Kasumi-1 (cell line): ENCODE measurements around the gene HDGFL1.

ENCODE experiments used
- DNase-seq, 2 experiments: peaks; one replicate each; lab custom pipeline; 2025; lab: John Stamatoyannopoulos, UW

HDGFL1 gene

GRCh38 chr6:22569281-22570184 lies at the start of gene HDGFL1:
Gene HDGFL1 (plus strand): TSS chr6:22569566. CDS start chr6:22569576, 10 bp downstream.
- no peak for DNase-seq

DNA sequence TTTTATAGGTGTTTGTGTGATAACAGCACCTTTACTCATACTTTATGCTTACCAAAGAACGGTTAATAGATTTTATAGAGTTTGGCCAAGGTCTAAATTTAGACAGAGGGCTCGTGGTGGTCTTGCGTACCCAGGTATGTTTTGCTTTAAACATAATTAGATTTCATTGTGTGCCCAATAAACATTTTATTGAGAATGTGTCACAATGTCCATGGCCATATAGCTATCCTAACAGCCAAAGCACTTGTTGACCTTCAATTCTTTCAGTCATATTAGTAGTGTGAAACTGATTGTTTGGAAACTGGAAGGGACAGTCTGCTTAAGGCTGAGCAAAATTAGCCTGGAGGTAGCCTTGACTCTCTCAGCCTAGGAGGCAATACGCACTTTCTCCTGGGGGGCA lies 48.3 kb upstream of the HDGFL1 start:
- DNase-seq: no peak

GRCh38 chr6:22526736-22527135 lies 42.6 kb upstream of the HDGFL1 start:
- DNase-seq: no peak

- DNase-seq: no peak
Measured at GRCh38 chr6:22529866-22530265, 39.5 kb upstream of the HDGFL1 start.

DNA sequence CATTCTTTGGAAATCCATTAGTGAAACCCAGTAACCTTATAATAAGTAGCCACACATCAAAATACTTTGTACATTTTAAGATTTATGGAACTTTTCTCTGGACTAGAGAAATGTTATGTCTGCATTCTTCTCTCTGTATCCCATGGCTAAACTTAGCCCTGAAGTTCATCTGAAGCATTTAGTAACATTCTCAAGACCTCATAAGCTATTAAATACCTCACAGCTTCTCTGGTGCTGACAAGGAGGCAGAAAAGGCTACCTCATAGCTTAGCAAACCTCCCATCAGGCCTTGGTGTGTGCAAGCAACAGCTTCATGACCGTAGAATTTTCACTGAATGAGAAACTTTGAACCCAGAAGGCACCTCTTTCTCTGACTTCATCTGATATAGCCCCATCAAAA lies 38.9 kb upstream of the HDGFL1 start:
- DNase-seq: no peak

DNA sequence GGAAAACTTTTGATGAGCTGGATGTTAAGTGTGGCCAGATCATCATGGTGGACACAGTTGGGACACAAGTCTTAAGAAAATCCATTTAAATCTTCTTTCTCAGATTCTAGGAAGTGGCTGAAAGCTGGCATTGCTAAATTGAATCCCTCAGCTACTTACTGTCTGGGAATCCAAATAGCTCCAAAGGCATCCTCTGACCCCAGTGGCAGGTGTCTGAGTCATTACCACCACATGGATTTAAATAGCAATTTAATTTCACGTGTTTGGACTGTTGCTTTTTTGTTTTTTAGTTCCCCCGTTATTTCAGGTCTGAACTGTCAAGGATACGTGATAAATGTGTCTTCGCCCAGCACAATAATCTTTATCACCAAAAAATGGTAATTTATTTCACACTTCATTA lies 33.2 kb upstream of the HDGFL1 start:
- DNase-seq: no peak

DNA sequence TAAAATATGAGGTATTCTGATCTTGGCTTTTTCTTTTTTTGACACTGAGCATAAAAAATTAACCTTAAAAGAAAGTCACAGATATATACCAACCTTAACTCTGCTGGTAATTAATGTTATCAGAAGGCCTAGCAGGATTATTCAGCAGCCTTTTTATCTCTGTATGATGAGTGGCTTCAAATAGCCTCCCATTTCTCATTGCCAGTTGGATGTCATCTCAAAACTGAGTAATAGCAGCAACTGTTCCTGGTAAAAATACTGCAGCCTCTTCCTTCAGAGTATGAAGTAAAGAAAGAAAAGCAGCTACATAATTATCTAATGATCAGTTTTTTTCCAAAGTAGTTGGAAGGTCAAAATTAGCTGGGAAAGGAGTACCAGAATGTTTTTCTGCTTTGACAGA lies 24.9 kb upstream of the HDGFL1 start:
- no peak for DNase-seq

DNA sequence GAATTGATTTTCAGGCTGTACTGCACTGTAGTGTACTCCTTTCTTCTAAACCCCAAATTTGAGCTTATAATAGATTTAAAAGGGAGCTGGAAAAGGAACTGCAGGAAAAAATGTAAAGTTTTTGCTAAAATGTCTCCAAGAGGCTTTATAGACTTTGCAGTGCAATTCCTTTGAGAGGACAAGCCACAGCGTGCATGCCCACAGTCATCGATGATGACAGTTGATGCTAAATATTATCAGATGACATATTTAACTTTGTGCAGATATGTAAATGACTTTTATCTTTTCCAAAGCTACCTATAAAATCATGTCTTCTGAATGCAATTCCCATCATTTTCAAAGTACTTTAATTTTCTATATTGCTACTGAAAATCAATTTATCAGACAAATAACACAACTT lies 24.3 kb upstream of the HDGFL1 start:
- no peak for DNase-seq

GRCh38 chr6:22546236-22546635 lies 23.1 kb upstream of the HDGFL1 start:
- DNase-seq: no peak

- no peak for DNase-seq
Measured at GRCh38 chr6:22550971-22551670, 18.2 kb upstream of the HDGFL1 start.

- DNase-seq: no peak
Measured at GRCh38 chr6:22556266-22556665, 13.1 kb upstream of the HDGFL1 start.

DNA sequence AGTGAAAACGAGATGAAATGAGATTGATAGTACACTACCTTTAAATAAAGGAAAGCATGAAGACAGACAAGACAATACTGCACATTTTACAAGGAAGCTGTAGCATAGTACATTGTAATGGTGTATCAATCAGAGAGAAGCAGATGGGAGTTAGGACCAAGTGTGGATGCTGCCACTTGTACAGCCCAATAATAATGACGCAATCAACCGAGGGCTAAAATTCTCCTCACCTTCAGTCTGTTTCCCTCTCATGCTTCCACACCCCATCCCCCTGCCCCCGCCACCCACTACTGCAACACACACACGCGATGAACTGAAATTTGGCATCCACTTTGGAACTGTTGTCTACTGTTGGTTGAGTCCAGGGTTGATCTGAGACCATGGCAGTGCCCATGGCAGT lies 12.4 kb upstream of the HDGFL1 start:
- DNase-seq: no peak

DNA sequence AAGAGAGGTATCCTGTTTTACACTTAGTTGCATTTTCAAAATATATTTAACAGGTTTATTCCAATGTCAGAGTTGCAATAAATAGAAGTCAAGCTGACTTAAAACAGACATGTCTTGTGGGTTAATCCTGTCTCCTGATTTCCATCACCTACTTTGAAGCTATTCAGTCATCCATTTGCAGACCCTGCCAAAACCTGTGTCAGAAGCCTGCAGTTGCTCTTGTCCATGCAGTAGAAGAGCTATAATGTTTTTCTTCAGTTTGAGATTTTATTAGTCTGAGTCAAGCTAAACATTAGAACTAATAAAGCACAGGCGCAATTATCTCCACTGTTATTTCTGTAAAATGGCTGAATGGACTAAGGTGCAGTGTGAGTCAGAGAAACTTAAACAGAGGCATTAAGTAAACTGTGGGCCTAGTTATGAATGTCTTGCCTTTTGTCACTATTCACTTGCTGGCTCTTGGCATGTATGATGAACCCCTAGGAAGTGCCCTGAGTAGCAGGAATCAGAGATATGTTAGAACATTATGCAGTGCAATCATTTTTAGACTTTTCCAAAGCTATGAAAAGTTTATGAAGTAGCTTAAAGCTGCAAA lies 11.0 kb upstream of the HDGFL1 start:
- no peak for DNase-seq

DNA sequence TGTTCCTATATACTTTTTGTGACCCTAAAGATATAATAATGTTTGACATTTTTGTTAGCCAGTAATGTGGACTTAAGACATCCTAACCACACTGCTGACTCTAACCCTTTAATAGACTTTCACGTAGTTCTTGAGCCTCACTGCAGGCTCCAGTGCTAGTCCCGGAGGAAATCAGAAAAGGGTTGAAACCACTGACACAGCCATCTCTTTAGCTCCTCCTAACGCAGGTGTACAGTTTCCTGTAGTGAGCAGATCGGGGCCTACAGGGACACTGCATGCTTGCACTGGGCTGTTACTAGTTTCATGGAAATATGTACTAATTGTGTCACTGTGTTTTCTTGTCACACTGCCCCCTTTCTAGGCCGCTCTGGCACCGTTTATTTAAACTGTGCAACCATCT lies 512 bp upstream of the HDGFL1 start:
- DNase-seq: no peak

DNA sequence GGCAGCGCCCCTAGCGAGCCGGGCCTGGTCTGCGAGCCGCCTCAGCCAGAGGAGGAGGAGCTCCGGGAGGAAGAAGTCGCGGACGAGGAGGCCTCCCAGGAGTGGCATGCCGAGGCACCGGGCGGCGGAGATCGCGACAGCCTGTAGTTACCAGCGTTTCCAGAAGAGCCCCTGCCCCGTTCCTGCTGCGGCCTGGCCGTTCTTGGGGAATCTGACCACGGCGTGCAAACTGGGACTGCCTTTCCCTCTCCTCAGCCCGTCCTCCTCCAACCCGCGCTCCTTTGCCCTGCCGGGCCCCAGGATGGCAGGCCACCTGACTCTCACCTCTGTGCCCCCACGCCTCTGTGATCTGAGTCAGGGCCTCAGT lies 802 bp downstream of the HDGFL1 start:
- DNase-seq: no peak

GRCh38 chr6:22575190-22575589 lies 5.8 kb downstream of the HDGFL1 start:
- DNase-seq: no peak

- no peak for DNase-seq
Measured at GRCh38 chr6:22579439-22579838, 10.1 kb downstream of the HDGFL1 start.

GRCh38 chr6:22580337-22580736 lies 11.0 kb downstream of the HDGFL1 start:
- no peak for DNase-seq

DNA sequence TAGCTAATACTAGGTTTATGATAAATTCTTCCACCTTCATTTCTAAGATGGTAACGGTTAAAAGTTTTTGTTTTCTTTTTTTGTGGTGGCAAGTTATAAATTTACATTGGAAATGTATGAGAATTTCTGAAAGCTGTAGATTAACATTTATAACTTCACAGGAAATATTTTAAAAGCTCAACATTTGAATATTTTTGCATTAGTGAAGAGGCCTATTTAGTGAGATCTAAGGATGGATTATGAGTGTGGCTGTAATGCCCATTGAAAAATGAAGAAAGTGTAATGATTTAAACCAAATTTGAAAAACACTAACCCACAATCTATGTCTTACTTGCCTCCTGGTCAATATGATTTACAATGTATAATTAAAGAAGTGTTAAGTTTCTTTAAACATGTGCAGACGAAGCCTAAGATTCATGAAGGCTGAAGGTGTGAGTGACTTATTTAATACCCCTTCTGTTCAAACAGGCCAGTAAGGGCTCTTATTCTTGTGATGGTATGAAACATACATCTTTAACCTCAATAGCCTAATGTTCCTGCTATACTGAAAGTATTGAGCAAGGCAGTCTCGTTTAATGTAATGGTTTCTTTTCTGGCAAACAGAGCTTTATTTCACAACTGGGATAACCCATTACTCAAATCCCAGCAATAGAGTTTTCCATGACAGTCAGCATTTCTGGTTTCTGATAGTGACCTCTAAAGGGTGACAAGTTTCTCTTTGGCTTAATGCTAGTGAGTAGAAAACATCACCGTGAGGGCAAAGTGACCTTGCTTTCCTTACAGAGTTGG lies 13.2 kb downstream of the HDGFL1 start:
- DNase-seq: no peak

GRCh38 chr6:22583230-22583629 lies 13.9 kb downstream of the HDGFL1 start:
- no peak for DNase-seq

GRCh38 chr6:22583927-22584326 lies 14.6 kb downstream of the HDGFL1 start:
- no peak for DNase-seq

DNA sequence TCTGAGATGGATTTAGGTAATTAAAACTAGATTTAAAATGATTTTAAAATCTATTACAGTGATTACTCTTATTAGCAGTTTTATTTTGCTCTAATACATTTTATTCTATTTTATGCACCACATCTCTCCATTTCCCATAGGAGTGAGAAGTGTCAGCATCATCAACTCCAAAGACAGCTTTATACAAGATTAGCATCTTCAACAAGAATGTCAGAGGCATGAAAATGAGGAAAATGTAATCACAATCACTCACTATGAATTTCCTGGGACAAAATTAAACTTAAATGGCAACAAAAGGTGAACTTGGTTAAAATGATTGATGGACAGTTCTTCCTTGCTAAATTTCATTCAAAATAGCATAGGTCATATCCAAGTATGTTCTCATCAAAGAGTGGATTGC lies 19.8 kb downstream of the HDGFL1 start:
- DNase-seq: no peak
